GM19193 (cell line): Measurements from ENCODE around the gene RAB40C.
A peak's percentile ranks its signal among the peaks of the same experiment; 100 is the strongest.

Experiments used
- POLR2A ChIP-seq: IDR thresholded peaks from 4 replicates; pipeline ENCODE4 v1.6.1; 2011; ENCODE audit not compliant: insufficient read depth, insufficient read length; ENCODE audit errors: extremely low read depth

RAB40C gene

DNA sequence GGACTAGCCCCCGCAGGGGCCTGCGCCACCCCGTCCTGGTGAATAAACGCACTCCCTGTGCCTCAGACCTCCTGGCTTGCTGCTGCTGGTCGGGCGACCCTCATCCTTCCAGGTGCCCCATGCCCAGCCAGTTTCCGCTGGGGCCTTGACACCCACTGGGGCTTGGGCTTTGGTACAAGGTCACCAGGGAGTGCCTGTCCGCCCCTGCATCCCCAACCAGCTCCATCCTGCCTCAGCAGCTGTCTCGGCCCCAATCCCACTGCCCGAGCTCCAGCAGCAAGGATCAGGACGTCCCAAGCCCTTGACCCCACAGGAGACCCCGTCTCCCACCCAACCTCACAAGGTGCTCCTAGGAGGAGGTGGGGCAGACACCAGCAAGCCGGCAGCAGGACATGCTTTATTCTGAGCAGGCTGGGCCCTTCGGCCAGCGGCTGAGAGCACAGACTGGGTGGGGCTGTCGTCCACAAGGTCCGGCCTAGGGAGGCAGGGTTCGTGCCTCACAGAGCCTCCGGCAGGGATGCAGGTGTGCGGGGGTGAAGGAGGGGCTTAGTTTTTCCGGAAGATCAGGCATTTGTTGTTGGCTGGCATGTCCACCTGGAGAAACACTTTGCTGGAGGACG lies 44.3 kb downstream of the RAB40C start:
- no peak for TF ChIP-seq POLR2A

DNA sequence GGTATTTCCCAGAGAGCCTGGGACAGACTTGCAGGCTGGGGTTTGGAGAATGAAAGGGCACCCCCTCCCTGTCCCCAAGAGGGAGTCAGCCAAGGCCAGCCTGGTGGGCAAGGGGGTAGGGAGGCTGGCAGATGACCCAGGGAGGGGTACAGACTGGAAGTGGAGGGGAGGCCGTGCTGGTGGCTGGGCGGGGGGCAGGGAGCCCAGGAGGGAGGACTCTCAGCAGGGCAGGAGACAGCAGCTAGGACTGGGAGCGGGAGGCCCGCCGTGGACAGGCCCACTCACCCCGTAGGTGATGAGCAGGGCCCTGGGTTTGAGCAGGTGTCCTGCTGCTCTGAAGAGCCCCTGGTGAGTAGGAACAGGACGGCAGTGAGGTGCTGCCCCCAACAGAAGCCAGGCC lies 45.1 kb downstream of the RAB40C start:
- no peak for TF ChIP-seq POLR2A

DNA sequence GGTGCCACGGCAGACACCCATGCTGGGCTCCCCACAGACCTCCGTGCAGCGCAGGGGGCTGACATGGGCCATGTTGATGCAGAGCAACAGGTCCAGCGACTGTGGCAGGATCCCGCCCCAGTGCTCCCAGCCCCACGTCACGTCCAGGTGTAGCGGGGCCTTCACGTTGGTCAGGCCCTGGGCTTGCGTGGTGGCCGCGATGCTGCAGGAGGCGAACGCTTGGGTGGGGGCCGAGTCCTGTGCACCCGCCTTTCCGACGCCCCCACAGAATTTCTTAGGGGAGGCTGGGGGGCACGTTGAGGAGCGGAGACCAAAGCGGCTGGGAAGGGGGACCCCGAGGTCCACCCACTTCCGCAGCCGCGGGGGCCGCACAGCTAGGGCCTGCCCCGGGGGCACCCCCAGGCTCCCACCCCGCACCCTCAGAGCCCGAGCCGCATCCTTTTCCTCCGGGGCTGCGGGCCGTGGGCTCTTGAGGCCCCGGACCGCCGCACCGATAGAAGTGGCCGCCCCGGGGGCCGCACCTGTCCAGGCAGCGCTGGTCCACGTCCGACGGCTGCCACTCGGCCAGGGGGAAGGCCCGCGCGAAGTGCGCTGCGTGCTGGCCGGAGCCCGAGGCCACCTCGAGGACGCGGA lies 45.8 kb downstream of the RAB40C start:
- no peak for TF ChIP-seq POLR2A

DNA sequence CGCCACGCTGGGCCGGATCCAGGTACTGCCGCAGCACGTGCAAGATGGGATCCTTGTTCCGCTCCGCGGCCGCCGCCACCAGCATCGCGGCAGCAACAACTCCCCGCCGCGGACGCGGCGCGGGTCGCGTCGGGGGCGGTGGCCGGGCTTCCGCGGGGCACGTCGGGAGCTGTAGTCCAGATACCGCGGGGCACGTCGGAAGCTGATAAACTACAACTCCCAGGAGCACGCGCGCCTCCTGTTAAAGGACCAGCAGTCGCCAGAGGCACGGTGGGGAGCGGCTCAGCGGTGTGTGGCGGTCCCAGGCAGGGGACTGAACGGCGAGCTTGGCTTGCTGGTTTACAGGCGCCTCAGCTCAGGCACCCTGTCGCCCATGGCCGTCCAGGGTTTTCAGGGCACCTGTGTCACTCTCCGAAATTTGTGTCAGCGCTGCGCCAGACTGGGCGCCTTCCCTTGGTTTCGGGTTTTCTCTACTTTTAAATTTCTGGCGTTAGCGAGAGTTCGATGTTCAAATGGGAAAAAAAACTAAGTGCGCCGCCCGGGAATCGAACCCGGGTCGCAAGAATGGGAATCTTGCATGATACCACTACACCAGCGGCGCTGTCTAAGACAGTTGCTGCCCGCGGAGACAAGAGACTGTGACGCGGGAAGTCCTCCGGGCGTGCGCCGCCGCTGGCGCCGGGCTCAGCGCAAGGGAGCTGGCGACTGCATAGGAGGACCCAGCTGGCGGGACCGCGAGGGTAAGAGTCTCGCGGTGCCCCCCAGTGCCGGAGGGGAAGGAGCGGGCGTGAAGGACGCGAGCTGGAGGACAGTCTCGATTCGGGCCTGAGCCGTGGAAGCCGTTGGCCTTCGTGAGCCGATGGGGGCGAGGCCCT lies 46.6 kb downstream of the RAB40C start, which contains the start of gene METTL26:
METTL26 (minus strand) TSS at position 100 of the 875 bp plus-strand sequence; CDS start at position 85, 15 bp downstream.
- TF ChIP-seq POLR2A = peak; percentile 79

DNA sequence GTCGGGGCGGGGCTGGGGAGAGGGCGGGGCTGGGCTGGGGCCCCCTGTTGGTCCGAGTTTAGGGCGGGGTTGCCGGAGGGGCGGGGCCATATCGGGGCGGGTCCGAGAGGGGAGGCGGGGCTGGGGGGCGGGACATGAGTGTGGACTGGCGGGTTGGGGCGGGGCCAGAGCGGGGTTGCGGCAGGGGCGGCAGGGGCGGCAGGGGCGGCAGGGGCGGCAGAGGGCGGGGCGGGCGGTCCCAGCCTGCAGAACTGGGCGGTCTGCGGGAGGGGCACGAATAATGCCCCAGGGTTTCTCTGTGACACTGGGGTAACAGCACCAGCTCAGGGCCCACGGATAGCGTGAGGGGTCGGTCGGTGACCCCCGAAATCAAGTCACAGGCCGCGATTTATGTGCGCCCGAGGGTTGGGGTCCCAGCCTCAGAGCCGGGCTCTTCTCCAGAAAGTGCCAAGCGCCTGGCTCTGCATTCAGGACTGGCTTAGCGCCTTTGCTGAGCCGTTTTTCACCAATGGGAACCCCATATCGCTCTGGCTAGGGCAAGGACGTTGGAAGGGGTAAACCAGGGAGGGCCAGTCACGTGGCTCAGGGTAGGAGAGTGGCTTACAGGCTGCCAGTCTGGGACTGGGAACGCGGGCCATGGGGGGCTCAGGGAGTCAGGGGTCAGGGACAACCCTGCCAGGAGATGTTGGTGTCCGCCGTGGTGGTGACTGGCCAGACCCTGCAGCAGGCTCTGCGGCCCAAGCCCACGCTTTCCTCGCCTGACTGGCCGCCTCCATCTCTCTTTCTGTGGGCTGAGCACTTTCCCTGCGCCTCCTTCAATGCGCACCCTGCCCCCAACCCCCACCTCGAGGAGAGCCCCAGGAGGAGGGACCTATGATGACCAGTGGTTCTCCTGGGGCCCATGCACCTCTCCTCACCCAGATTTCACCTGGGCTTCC lies 47.5 kb downstream of the RAB40C start:
- no peak for TF ChIP-seq POLR2A

DNA sequence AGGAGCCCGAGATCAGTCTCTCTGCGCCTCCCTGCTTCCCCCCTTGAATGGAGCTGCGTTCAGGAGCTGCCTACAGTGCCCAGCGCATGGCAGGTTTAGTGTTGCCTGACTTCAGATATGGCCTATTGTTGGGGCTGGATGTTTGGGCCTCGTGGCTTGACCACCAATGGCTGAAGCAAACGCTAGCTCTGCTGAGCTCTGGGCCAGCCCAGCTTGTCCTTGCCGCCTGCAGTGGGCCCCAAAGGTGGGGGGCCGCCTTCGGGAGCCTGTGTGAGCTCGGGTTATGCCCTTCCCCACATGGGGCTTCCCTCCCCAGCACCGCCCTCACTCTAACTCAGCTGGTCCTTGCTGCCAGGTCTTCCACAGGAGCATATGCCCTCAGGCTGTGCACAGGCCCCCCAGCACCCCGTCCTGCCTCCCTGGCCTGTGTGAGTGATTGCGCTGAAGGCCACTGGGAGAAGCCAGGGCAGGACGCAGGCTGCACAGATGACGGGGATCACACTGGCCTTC lies 48.2 kb downstream of the RAB40C start:
- no peak for TF ChIP-seq POLR2A

DNA sequence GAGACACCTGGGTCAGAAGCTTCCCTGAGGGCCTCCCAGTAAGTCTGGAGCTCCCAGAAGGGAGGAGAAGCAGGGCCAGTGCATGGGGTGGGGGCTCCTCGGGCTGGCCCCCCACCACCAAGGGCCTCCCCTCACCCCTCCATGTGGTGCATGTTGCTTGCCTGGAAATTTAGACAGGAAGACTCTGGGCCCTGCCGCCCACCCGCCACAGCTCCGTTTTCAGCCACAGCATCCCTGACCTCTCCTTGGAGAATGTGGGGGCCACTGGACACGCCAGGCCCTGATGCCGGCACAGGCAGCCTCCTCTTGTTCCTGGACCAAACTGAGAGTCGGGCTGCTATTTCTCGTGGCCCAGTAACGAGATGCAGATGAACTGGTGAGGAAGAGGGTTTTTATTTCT lies 49.0 kb downstream of the RAB40C start:
- TF ChIP-seq POLR2A = no peak

DNA sequence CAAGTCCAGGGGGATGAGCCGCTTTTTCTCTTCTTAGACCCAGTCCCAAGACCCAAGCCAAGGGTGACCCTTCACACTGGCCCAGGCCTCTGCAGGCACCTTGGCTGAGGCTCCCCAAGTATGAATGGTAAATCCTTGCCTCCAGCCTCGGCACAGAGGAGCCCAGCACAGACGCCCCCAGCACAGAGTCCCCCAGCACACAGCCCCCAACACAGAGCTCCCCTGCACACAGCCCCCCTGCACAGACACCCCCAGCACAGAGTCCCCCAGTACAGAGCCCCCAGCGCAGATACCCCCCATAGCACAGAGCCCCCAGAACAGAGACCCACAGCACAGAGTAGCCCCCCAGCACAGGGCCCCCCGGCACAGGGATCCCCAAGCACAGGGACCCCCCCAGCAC lies 50.7 kb downstream of the RAB40C start:
- TF ChIP-seq POLR2A = no peak

DNA sequence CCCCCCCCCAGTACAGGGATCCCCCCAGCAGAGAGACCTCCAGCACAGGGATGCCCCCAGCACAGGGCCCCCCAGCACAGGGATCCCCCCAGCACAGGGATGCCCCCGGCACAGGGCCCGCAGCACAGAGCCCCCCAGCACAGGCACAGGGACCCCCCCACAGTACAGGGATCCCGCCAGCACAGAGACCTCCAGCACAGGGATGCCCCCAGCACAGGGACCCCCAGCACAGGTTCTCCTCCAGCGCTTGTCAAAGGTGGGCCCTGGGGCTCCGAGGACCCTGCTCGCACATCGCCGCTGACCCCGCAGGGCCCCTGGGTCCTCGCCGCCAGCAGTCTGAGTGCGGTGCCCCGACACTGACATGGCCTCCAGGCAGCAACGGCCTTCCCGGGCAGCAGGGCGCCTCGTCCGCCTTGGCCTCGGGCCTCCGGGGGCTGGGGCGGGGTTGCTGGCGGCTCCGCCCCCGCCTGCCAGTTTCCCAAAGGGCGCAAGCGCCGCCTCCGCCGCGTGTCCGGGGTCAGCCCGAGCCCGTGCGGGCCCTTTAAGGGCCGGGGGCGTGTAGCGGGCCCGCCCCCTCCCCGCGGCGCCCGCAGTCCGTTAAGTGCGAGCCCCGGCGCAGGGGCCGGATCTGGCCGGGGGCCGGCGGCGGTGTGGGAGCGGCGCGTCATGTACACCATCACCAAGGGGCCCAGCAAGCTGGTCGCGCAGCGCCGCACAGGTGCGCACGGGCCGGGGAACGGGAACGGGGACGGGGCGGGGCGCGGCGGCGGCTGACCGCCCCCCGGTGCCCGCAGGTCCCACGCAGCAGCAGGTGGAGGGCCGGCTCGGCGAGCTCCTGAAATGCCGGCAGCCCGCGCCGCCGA lies 51.7 kb downstream of the RAB40C start, which contains the start of gene MCRIP2:
MCRIP2 (plus strand) TSS at position 503 of the 863 bp plus-strand sequence; CDS start at position 667, 164 bp downstream.
- peak; percentile 66 for TF ChIP-seq POLR2A

DNA sequence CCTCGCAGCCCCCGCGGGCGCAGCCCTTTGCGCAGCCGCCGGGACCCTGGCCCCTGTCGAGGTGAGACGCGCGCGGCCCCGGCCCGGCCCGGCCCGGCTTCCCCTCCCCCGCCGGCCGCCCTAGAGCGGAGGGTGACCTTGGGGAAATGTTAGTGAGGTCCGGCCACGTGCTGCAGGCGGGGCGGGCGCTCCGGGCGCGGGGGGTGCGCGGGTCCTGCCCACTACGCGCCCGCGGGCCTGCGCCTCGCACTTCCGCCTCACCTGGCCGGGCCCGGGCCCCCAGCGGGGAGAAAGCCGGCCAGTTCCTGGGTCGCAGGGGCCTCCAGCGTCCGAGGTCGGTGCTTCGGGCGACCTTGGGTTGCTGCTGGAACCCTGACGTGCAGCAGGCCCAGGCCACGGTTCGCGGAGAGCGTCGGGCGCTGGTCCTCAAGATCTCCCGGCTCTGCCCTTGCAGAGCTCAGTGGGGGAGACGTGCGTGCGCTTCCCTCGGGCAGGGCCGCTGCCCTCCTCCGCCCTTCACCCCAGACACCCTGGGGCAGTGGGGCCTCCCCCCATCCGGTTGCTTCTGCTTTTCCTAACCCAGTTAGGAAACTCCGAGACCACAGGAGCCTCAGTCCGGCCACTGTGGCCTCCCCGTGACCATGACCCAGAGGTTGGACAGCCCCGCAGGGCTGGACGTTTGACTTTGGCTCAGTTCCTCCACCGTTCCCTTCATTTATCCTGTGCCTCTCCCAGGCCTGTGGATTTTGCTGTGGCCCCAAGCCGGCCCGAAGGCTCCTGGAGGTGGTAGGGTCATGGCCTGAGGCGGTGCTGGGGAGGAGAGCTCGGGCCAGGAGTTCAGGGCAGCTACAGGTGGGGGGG lies 52.6 kb downstream of the RAB40C start:
- TF ChIP-seq POLR2A = peak; percentile 22

DNA sequence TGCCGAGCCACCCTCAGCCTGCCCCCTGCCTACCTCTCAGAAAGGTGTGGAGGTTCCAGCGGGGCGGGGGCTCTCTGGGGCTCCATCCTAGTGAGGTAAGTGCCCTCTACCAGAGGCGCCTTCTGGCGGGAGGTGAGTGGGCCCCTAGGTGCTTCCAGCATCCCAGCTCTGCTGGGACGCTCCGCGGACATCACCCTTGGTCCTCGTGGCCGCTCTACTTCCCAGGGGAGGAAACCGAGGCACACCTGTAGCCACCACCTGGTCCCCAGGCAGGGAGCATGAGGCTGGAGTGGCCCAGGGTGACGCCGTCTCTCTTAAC lies 53.1 kb downstream of the RAB40C start:
- no peak for TF ChIP-seq POLR2A

DNA sequence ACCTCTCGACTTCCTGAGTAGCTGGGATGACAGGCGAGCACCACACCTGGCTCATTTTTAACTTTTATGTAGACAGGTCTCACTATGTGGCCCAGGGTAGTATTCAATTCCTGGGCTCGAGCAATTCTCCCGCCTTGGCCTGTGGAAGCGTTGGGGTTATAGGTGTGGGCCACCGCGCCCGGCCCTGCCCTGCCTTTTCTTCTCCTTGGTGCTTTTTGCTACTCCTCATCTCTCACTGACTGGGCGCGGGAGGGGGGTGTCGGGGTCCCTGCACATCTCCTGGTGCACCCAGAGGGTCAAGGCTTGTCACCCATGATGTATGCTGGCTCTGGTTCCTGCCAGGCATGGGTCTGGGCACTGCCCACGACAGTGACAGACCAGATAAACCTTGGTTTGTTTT lies 54.7 kb downstream of the RAB40C start:
- TF ChIP-seq POLR2A = no peak
